Adipocyte (in vitro differentiated cells): ENCODE measurements around the gene RIF1.

ENCODE experiments used
- DNase-seq: peaks from one replicate; pipeline ENCODE4 v3.0.0-alpha.2; 2015; ENCODE audit warnings: low read depth
- H3K27me3 ChIP-seq: replicated peaks from 2 replicates; pipeline ENCODE4 v1.7.0; 2013; ENCODE audit warnings: mild to moderate bottlenecking, low read length, moderate library complexity; ENCODE audit not compliant: control insufficient read depth, insufficient read depth
- H3K36me3 ChIP-seq: 2 replicates; pipeline ENCODE4 v1.7.0; 2013; ENCODE audit warnings: low read length, mild to moderate bottlenecking, moderate library complexity; ENCODE audit not compliant: control insufficient read depth, insufficient read depth, severe bottlenecking
- H3K4me1 ChIP-seq: 2 replicates; pipeline ENCODE4 v1.7.0; 2013; ENCODE audit warnings: mild to moderate bottlenecking, low read length, moderate library complexity; ENCODE audit not compliant: control insufficient read depth, insufficient read depth
- H3K4me3 ChIP-seq: 2 replicates; pipeline ENCODE4 v1.7.0; 2013; ENCODE audit warnings: mild to moderate bottlenecking, low read length, moderate library complexity
- H3K9ac ChIP-seq: 2 replicates; pipeline ENCODE4 v1.7.0; 2013; ENCODE audit warnings: mild to moderate bottlenecking, low read length, moderate library complexity
- H3K9me3 ChIP-seq: 2 replicates; pipeline ENCODE4 v1.7.0; 2013; ENCODE audit warnings: mild to moderate bottlenecking, low read length, moderate library complexity; ENCODE audit not compliant: control insufficient read depth

RIF1 gene

GRCh38 chr2:151523850-151524249 lies 114.1 kb downstream of the RIF1 start:
- DNase-seq: no peak
- no peaks in the 10 kb centered on the region for H3K36me3 ChIP-seq

GRCh38 chr2:151525821-151526373 lies 116.2 kb downstream of the RIF1 start:
- Histone ChIP-seq H3K27me3 (no peaks in the 10 kb centered on the region), H3K4me3 (no peak overlapping the region), H3K36me3 (no peaks in the 10 kb centered on the region), H3K9ac (no peak overlapping the region), H3K4me1 (no peaks in the 10 kb centered on the region), H3K9me3 (no peaks in the 10 kb centered on the region)
- no peak for DNase-seq

More at GRCh38 chr2:151523850-151524249, 114.1 kb downstream of the RIF1 start:
- Histone ChIP-seq H3K9me3 (no peaks in the 10 kb centered on the region), H3K27me3 (no peaks in the 10 kb centered on the region), H3K4me1 (no peaks in the 10 kb centered on the region), H3K4me3 (no peak overlapping the region), H3K9ac (no peak overlapping the region)

- H3K9me3 ChIP-seq: no peaks in the 10 kb centered on the region
- H3K4me1 ChIP-seq: no peaks in the 10 kb centered on the region
- no peak for DNase-seq
- no peak overlapping the region for H3K4me3 ChIP-seq
- H3K27me3 ChIP-seq: no peaks in the 10 kb centered on the region
- no peaks in the 10 kb centered on the region for H3K36me3 ChIP-seq
- H3K9ac ChIP-seq: no peak overlapping the region
Measured at GRCh38 chr2:151526572-151527090, 116.9 kb downstream of the RIF1 start.
